ENCODE measurements around the gene LRFN2.

The LRFN2 gene

GRCh38 chr6:40477246-40478126 is 109.7 kb downstream of the LRFN2 start:
- DNase-seq (ENCODE audit: extremely low spot score): peak; percentile 12
- TF ChIP-seq SP1 (IDR thresholded peaks at IDR 0.05) (no peak), PKNOX1 (IDR thresholded peaks at IDR 0.05) (no peak), SUZ12 (IDR thresholded peaks at IDR 0.05) (no peak), HDGF (IDR thresholded peaks at IDR 0.05; ENCODE audit: borderline replicate concordance) (no peak), FOXM1 (IDR thresholded peaks at IDR 0.05; ENCODE audit: borderline replicate concordance) (no peak), TARDBP (IDR thresholded peaks at IDR 0.05) (no peak), ELF4 (IDR thresholded peaks at IDR 0.05) (no peak), FOXA1 (IDR thresholded peaks at IDR 0.05) (no peak), CTBP1 (IDR thresholded peaks at IDR 0.05; ENCODE audit: borderline replicate concordance) (no peak), NFRKB (IDR thresholded peaks at IDR 0.05) (no peak), ARNT (IDR thresholded peaks at IDR 0.05) (no peak), LEF1 (IDR thresholded peaks at IDR 0.05; ENCODE audit: borderline replicate concordance) (no peak), FOXK2 (IDR thresholded peaks at IDR 0.05) (no peak), ZNF384 (IDR thresholded peaks at IDR 0.05) (no peak), L3MBTL2 (conservative IDR thresholded peaks at IDR 0.05) (no peak), BHLHE40 (IDR thresholded peaks at IDR 0.05; ENCODE audit: borderline replicate concordance) (no peak)
- ChIA-PET CTCF (no interaction called here), POLR2A (no interaction called here)

GRCh38 chr6:40476673-40477072 is 110.5 kb downstream of the LRFN2 start:
- ChIA-PET CTCF (no interaction called here), POLR2A (no interaction called here)
- no peak for DNase-seq (ENCODE audit: extremely low spot score)
- TF ChIP-seq PKNOX1 (IDR thresholded peaks at IDR 0.05): no peak
- no peak for TF ChIP-seq CTBP1 (IDR thresholded peaks at IDR 0.05; ENCODE audit: borderline replicate concordance)
- no peak for TF ChIP-seq SUZ12 (IDR thresholded peaks at IDR 0.05)
- TF ChIP-seq ZNF384 (IDR thresholded peaks at IDR 0.05): no peak
- no peak for TF ChIP-seq FOXM1 (IDR thresholded peaks at IDR 0.05; ENCODE audit: borderline replicate concordance)
- TF ChIP-seq FOXA1 (IDR thresholded peaks at IDR 0.05): no peak
- no peak for TF ChIP-seq L3MBTL2 (conservative IDR thresholded peaks at IDR 0.05)
- no peak for TF ChIP-seq HDGF (IDR thresholded peaks at IDR 0.05; ENCODE audit: borderline replicate concordance)
- no peak for TF ChIP-seq SP1 (IDR thresholded peaks at IDR 0.05)
- TF ChIP-seq NFRKB (IDR thresholded peaks at IDR 0.05): no peak
- no peak for TF ChIP-seq ELF4 (IDR thresholded peaks at IDR 0.05)
- TF ChIP-seq LEF1 (IDR thresholded peaks at IDR 0.05; ENCODE audit: borderline replicate concordance): no peak
- TF ChIP-seq ARNT (IDR thresholded peaks at IDR 0.05): no peak
- no peak for TF ChIP-seq TARDBP (IDR thresholded peaks at IDR 0.05)
- no peak for TF ChIP-seq FOXK2 (IDR thresholded peaks at IDR 0.05)
- no peak for TF ChIP-seq BHLHE40 (IDR thresholded peaks at IDR 0.05; ENCODE audit: borderline replicate concordance)

- POLR2A ChIA-PET: no interaction called here
- CTCF ChIA-PET: no interaction called here
- no peak for TF ChIP-seq FOXA1 (IDR thresholded peaks at IDR 0.05)
- TF ChIP-seq NFRKB (IDR thresholded peaks at IDR 0.05): no peak
- no peak for TF ChIP-seq FOXM1 (IDR thresholded peaks at IDR 0.05; ENCODE audit: borderline replicate concordance)
- no peak for TF ChIP-seq SP1 (IDR thresholded peaks at IDR 0.05)
- no peak for DNase-seq (ENCODE audit: extremely low spot score)
These were observed 112.2 kb downstream of the LRFN2 start for GRCh38 chr6:40474937-40475336.

- POLR2A ChIA-PET: no interaction called here
- CTCF ChIA-PET: no interaction called here
- no peak for DNase-seq (ENCODE audit: extremely low spot score)
These were observed 114.1 kb downstream of the LRFN2 start for GRCh38 chr6:40473026-40473425.

GRCh38 chr6:40472353-40472752 is 114.8 kb downstream of the LRFN2 start:
- TF ChIP-seq SUZ12 (IDR thresholded peaks at IDR 0.05): no peak
- TF ChIP-seq BHLHE40 (IDR thresholded peaks at IDR 0.05; ENCODE audit: borderline replicate concordance): no peak
- no peak for TF ChIP-seq SP1 (IDR thresholded peaks at IDR 0.05)
- TF ChIP-seq CTBP1 (IDR thresholded peaks at IDR 0.05; ENCODE audit: borderline replicate concordance): no peak
- no peak for TF ChIP-seq HDGF (IDR thresholded peaks at IDR 0.05; ENCODE audit: borderline replicate concordance)
- ChIA-PET POLR2A (no interaction called here), CTCF (no interaction called here)
- DNase-seq (ENCODE audit: extremely low spot score): no peak

More at GRCh38 chr6:40473026-40473425, 114.1 kb downstream of the LRFN2 start:
- TF ChIP-seq ELF4 (IDR thresholded peaks at IDR 0.05) (no peak), FOXK2 (IDR thresholded peaks at IDR 0.05) (no peak), HDGF (IDR thresholded peaks at IDR 0.05; ENCODE audit: borderline replicate concordance) (no peak), SP1 (IDR thresholded peaks at IDR 0.05) (no peak), TARDBP (IDR thresholded peaks at IDR 0.05) (no peak), PKNOX1 (IDR thresholded peaks at IDR 0.05) (no peak), FOXA1 (IDR thresholded peaks at IDR 0.05) (no peak), ZNF384 (IDR thresholded peaks at IDR 0.05) (no peak), LEF1 (IDR thresholded peaks at IDR 0.05; ENCODE audit: borderline replicate concordance) (no peak), FOXM1 (IDR thresholded peaks at IDR 0.05; ENCODE audit: borderline replicate concordance) (no peak), SUZ12 (IDR thresholded peaks at IDR 0.05) (no peak)

- ChIA-PET CTCF (no interaction called here), POLR2A (no interaction called here)
- TF ChIP-seq ELF4 (IDR thresholded peaks at IDR 0.05) (no peak), NFRKB (IDR thresholded peaks at IDR 0.05) (no peak), PKNOX1 (IDR thresholded peaks at IDR 0.05) (no peak), FOXK2 (IDR thresholded peaks at IDR 0.05) (no peak), ARNT (IDR thresholded peaks at IDR 0.05) (no peak), TARDBP (IDR thresholded peaks at IDR 0.05) (no peak), FOXM1 (IDR thresholded peaks at IDR 0.05; ENCODE audit: borderline replicate concordance) (no peak), LEF1 (IDR thresholded peaks at IDR 0.05; ENCODE audit: borderline replicate concordance) (no peak), SUZ12 (IDR thresholded peaks at IDR 0.05) (no peak), L3MBTL2 (conservative IDR thresholded peaks at IDR 0.05) (no peak), HDGF (IDR thresholded peaks at IDR 0.05; ENCODE audit: borderline replicate concordance) (no peak), FOXA1 (IDR thresholded peaks at IDR 0.05) (no peak)
- no peak for DNase-seq (ENCODE audit: extremely low spot score)
These were observed 115.9 kb downstream of the LRFN2 start for GRCh38 chr6:40471243-40471642.
